ENCODE measurements around the gene HNRNPUL1.

GRCh38 chr19:41309180-41310032, 45.2 kb downstream of the HNRNPUL1 start:
- TF ChIP-seq CTCF (conservative IDR thresholded peaks at IDR 0.05) (no peak), EZH2 (IDR thresholded peaks at IDR 0.05; ENCODE audit: low read depth) (no peak)
